ENCODE results near the gene SLC25A21. TPM values are rescaled to one million over a fixed set of nuclear protein-coding genes. Genes with fewer than 3 reads are reported as not detected.

SLC25A21 gene
- total and polyA plus RNA-seq, 2 of the 13 experiments (the other 11 are each of a cell fraction or from before 2014, with no cell fraction given): 1.9 to 2.9 TPM

DNA sequence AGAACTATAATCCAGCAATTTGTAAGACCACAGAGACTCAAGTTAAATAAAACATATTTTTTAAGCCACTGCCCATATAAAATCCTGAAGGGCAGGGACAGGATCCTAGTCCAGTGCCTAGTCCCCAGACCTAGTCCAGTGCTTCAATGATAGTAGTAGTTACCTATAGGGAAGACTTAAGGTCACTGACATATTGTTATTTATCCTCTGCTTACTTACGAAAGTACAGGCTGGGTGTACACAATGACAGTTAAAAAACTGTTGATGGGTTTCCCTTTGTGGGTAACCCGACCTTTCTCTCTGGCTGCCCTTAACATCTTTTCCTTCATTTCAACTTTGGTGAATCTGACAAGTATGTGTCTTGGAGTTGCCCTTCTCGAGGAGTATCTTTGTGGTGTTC, 192.5 kb downstream of the SLC25A21 start (continued):
- TF ChIP-seq ZNF510 (CRISPR knock-in tag; IDR thresholded peaks at IDR 0.05; ENCODE audit: low read depth): no peak
- TF ChIP-seq SAP130 (CRISPR knock-in tag; IDR thresholded peaks at IDR 0.05; ENCODE audit: low read depth): no peak
- TF ChIP-seq CHCHD3 (CRISPR knock-in tag; IDR thresholded peaks at IDR 0.05): no peak
- no peak for TF ChIP-seq ATF4 (CRISPR knock-in tag; IDR thresholded peaks at IDR 0.05)
- no peak for TF ChIP-seq ZNF580 (CRISPR knock-in tag; IDR thresholded peaks at IDR 0.05; ENCODE audit: borderline replicate concordance, low read depth)
- no peak for TF ChIP-seq ZBTB10 (CRISPR knock-in tag; IDR thresholded peaks at IDR 0.05; ENCODE audit: borderline replicate concordance)
- TF ChIP-seq ZSCAN25 (CRISPR knock-in tag; IDR thresholded peaks at IDR 0.05): no peak
- no peak for TF ChIP-seq KLF12 (CRISPR knock-in tag; IDR thresholded peaks at IDR 0.05; ENCODE audit: borderline replicate concordance)
- no peak for TF ChIP-seq MBNL3 (CRISPR knock-in tag; conservative IDR thresholded peaks at IDR 0.05)
- no peak for TF ChIP-seq GZF1 (CRISPR knock-in tag; IDR thresholded peaks at IDR 0.05)
- TF ChIP-seq ZNF577 (CRISPR knock-in tag; IDR thresholded peaks at IDR 0.05; ENCODE audit: borderline replicate concordance, low read depth): no peak
- 0 out of 2 replicates have a peak, but pooled peaks have one; percentile 37 for TF ChIP-seq RARG (CRISPR knock-in tag; IDR thresholded peaks at IDR 0.05; ENCODE audit: low read depth)
- TF ChIP-seq IRX3 (CRISPR knock-in tag; IDR thresholded peaks at IDR 0.05; ENCODE audit: borderline replicate concordance, low read depth): 0 out of 2 replicates have a peak, but pooled peaks have one; percentile 10
- TF ChIP-seq HOXA7 (CRISPR knock-in tag; IDR thresholded peaks at IDR 0.05): no peak
- no peak for TF ChIP-seq HNRNPK (IDR thresholded peaks at IDR 0.05; ENCODE audit: low read depth, low read length, poor library complexity, severe bottlenecking)
- no peak for TF ChIP-seq ZSCAN20 (CRISPR knock-in tag; IDR thresholded peaks at IDR 0.05; ENCODE audit: borderline replicate concordance)
- no peak for TF ChIP-seq RNF219 (CRISPR knock-in tag; IDR thresholded peaks at IDR 0.05)
- TF ChIP-seq IKZF5 (CRISPR knock-in tag; IDR thresholded peaks at IDR 0.05): no peak
- 0 out of 2 replicates have a peak, but pooled peaks have one; percentile 57 for TF ChIP-seq ZMAT3 (CRISPR knock-in tag; conservative IDR thresholded peaks at IDR 0.05)
- TF ChIP-seq TOPORS (CRISPR knock-in tag; IDR thresholded peaks at IDR 0.05): peak; percentile 14; the same call in 1 of the 2 replicates
